ENCODE data around the gene SPEM3.

SPEM3 gene

GRCh38 chr17:7403977-7404736 lies 24.5 kb upstream of the SPEM3 start, which contains the start of gene TMEM256:
Gene TMEM256, minus strand, starts transcription at chr17:7404097. Its CDS starts 13 bp downstream, at chr17:7404084.
- no peak for TF ChIP-seq CTCF (IDR thresholded peaks at IDR 0.05; ENCODE audit: low read depth, low read length, missing control alignments)
- peak within 1 kb of the TSS; percentile 92 for H3K4me3 ChIP-seq (ENCODE audit: low read depth, low read length)
- DNase-seq (ENCODE audit: low read depth), result peak; percentile 96

GRCh38 chr17:7404737-7405349 lies 23.8 kb upstream of the SPEM3 start:
- DNase-seq (ENCODE audit: low read depth), result no peak
- no peak for TF ChIP-seq CTCF (IDR thresholded peaks at IDR 0.05; ENCODE audit: low read depth, low read length, missing control alignments)
- peak overlapping the region; percentile 92 for H3K4me3 ChIP-seq (ENCODE audit: low read depth, low read length)

DNA sequence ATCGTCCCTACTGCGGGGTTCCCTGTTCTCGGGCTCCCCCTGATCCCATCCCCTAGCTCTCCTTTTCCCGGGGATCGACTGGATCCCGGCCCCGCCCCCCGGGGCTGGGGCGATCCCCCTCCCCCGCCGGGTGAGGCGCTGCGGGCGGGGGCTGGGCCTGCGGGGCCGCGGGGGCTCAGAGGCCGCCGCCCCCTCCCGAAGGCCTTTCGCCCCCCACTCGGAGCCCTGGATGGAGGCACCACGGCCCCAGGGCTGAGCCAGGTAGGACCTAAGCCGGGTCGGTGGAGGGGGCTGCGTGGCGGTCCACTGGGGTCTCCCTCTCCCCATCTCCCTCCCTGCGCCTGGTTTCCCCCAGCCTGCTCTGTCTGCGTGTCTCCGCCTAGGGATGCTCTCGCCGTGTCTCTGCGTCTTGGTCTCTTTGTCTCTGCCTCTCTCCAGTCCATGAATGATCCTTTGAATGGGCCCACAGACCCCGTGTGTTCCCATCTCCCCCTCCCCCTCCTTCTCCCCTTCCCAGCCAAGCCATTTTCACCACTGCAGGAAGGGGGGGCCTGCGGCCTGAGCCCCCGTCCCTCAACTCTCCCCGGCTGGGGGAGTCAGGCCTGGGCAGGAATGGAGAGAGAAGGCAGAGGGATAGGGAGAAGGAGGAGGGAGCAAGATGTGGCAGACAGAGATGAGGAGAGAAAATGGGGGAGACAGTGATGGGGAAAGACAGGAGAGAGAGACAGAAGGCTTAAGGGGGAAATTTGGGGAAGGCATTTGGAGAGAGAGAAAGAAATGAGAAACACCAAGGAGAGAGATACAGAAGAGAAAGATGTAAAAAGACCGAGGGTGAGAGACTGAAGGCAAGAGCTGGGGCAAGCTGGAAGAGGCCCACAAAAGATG lies 23.1 kb upstream of the SPEM3 start:
- H3K4me3 ChIP-seq (ENCODE audit: low read depth, low read length), result no peak overlapping the region
- TF ChIP-seq CTCF (IDR thresholded peaks at IDR 0.05; ENCODE audit: low read depth, low read length, missing control alignments), result no peak
- DNase-seq (ENCODE audit: low read depth), result no peak

DNA sequence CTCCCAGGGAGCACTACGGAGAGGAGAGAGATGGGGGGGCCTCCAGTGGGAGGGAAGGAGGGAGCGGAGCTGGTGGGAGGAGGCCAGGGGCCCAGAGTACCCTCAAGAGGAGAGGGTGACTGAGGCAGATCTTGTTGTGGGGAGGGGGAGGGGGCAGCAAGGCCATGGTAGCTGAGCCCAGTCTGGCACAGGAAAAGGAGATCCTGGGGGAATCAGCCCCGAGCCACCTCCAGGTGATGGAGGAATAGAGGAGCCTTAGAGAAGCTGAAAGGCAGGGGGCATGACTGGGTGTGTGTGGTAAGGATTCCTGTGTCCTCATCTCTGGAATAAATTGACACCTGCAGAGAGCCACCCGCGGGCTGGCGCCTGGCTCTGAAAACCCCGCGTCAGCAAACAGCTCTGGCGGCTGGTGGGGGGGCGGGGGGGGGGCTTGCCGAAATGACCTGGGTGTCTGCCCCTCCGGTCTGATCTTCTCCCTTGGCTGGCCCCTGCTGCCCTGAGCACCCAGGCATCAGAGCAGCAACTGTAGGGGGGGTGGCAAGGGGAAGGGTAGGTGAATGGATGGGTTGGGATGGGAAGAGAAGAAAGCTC lies 22.3 kb upstream of the SPEM3 start:
- DNase-seq (ENCODE audit: low read depth), result no peak
- H3K4me3 ChIP-seq (ENCODE audit: low read depth, low read length), result no peak overlapping the region
- no peak for TF ChIP-seq CTCF (IDR thresholded peaks at IDR 0.05; ENCODE audit: low read depth, low read length, missing control alignments)

DNA sequence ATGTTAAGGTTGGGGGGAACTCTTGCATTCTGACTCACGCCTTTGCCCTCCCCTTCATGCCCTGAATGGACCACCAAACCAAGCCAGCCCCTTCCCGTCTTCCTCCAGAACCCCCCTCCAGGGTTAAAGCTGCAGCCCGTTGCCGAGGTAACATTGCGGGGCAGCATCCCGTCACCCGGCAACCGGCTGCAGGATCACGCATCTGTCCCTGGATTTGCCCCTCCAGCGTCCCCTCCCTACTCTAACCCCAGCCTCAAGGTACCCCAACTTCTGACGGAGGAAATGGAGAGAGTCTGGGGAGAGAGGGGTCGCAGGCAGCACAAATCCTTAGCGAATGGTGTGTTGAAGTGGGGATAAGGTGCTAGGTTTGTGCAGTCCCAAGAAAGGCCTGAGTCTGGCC lies 21.6 kb upstream of the SPEM3 start:
- no peak overlapping the region for H3K4me3 ChIP-seq (ENCODE audit: low read depth, low read length)
- TF ChIP-seq CTCF (IDR thresholded peaks at IDR 0.05; ENCODE audit: low read depth, low read length, missing control alignments), result no peak
- DNase-seq (ENCODE audit: low read depth), result no peak

GRCh38 chr17:7407485-7408251 lies 21.0 kb upstream of the SPEM3 start, which contains the start of gene NLGN2:
Gene NLGN2, plus strand, starts transcription at chr17:7407845. Its CDS starts 411 bp downstream, at chr17:7408256.
- DNase-seq (ENCODE audit: low read depth), result no peak
- no peak for TF ChIP-seq CTCF (IDR thresholded peaks at IDR 0.05; ENCODE audit: low read depth, low read length, missing control alignments)
- no peak within 1 kb of the TSS for H3K4me3 ChIP-seq (ENCODE audit: low read depth, low read length)

Data from GM12864 (cell line).